ENCODE data around the gene MAPK10.
A peak's percentile ranks its signal among the peaks of the same experiment; 100 is the strongest.
"Not testable (repeated sequence)": the region's sequence is repeated elsewhere in the genome, so short reads cannot be mapped to it uniquely, and the experiment has no call there.

The MAPK10 gene

GRCh38 chr4:86043755-86044592 is 315.9 kb downstream of the MAPK10 start:
- peak; percentile 31 for FAIRE-seq

DNA sequence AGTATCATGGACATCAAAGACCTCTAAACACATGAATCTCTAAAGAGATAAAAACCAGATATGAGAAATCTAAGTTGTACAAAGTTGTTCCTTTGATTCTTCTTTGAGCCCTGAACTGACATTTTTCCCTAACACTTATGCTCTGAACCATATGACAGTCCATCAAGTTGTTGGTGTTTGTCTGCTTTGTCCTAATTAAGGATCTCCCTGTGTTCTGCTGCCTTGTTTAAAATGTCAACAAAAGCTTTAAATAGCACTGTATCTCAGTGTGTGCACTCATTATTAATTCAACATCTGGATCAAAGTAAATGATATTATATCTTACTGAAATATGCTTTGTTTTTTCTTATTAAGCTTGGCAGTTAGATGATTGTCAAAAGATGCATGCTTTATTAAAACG is 321.8 kb downstream of the MAPK10 start:
- DNase-seq (ENCODE audit: low spot score) (no peak), FAIRE-seq (no peak)

More at GRCh38 chr4:86043755-86044592, 315.9 kb downstream of the MAPK10 start:
- DNase-seq (ENCODE audit: low spot score), result peak; percentile 14

DNA sequence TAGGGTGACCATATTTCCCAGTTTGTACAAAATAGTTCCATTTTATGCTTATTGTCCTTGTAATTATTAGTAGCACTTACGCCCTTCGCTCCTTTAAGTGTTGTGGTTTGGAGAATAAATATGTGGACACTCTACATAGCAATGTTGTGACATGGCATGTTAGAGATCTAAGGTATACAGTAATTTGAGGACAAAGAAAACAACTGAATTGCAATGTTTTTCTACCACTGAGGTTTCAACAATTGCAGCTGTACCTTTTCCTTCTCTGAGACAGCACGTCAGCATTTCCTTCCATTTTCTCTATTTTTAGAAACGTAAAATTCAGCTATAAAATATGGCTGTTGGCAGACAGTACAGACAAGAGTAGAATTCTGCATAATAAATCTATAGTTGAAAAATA is 323.1 kb downstream of the MAPK10 start:
- FAIRE-seq (no peak), DNase-seq (ENCODE audit: low spot score) (no peak)

GRCh38 chr4:86035688-86036087 is 324.2 kb downstream of the MAPK10 start:
- FAIRE-seq (no peak), DNase-seq (ENCODE audit: low spot score) (no peak)

DNA sequence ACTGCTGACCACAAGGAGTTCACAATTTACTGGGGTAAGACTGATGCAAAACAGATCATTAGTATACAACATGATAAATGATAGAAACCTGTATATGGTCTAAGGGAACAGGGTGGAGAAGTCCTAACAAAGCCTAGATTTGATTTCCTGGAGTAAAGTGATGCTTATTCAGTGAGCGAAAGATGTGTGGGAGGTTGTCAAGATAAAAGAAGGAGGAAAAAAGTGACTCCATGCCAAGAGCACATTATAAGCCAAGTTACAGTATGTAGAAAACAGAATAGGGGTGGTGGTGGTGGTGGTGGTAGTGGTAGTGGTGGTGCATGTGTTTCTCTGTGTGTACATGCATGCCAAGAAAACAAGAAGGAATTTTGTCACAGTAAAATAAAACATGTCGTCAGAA is 325.2 kb downstream of the MAPK10 start:
- FAIRE-seq (no peak), DNase-seq (ENCODE audit: low spot score) (no peak)

DNA sequence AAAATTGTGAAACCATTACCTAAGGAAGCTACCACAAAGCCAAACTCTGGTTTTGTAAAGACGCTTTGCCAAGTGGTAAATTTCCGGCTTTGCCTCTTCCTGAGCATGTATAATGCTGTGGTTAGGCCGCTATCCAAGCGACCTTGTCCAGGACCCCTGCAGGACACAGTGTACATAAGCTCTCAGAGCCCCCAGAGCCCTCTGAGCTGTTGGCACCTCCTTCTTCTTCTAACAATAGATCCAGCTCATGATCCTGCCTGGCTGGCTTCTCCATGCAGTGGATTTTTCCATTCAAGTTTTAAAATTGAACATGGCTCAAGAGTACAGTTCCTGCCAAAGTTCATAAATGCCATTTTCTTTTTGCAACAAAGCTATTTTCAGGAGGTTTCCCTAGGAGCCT is 326.7 kb downstream of the MAPK10 start:
- DNase-seq (ENCODE audit: low spot score) (no peak), FAIRE-seq (no peak)

DNA sequence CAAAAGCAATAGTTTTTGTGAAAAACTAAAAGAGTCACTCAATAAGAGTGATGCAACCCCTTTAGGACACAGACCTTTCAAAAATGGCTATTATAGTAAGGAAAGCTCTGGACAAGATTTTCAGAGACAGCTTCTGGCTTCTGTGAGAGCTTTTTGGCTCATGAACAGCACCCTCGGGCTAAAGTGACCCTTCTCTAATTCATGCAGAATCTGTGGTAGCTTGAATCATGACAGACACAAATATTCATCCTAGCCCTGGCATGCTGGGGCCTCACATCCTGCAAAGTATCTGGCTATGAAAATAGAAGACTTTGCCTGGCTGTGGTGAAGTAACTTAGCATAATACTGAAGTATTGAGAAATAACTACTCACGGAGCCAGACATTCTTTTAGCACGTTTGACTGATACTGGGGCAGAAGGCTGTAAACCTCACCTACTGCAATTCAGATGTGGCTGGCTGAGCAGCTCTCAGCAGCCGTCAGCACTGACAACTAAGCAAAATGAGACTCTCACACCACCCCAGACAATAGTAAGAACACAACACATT is 327.3 kb downstream of the MAPK10 start:
- DNase-seq (ENCODE audit: low spot score) (no peak), FAIRE-seq (no peak)

DNA sequence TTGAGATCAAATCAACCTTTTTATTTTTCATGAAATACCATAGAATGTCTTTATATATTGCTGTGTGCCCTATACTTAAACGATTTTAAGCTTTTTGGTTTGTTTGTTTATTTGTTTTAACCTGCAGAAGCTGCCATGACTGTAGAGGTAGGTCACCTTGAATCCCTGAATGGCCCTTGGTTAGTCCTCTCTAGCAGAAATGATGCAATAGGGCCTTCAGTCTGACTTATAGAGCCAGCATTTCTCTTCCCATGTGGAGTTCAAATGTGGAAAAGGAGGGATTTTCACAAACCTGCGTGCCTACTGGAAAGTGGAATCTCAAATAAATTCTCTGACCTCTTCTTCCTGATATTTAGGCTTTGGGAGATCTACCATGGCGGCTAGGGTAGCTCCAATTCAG is 327.9 kb downstream of the MAPK10 start:
- no peak for FAIRE-seq
- no peak for DNase-seq (ENCODE audit: low spot score)

GRCh38 chr4:86026720-86027119 is 333.1 kb downstream of the MAPK10 start:
- no peak for DNase-seq (ENCODE audit: low spot score)
- FAIRE-seq, result no peak

- not testable (repeated sequence) for FAIRE-seq
Measured at GRCh38 chr4:86021671-86022070, 338.2 kb downstream of the MAPK10 start.

DNA sequence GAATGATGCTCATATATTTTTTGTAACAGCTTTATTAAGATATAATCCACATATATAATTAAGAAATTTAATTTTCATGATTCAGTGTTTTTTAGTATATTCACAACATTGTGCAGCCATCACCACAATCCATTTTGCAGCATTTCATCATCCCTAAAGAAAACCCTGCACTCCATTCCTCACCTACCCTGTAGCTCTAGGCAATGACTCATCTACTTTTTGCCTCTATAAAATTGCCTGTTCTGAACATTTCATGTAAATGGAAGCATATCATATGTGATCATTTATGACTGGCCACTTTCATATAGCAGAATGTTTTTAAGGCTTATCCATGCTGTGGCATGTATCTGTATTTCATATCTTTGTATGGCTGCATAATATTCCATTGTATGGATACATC is 339.9 kb downstream of the MAPK10 start:
- DNase-seq (ENCODE audit: low spot score), result no peak
- FAIRE-seq, result no peak

More at GRCh38 chr4:86021671-86022070, 338.2 kb downstream of the MAPK10 start:
- DNase-seq (ENCODE audit: low spot score), result not testable (repeated sequence)

GRCh38 chr4:86019362-86019761 is 340.5 kb downstream of the MAPK10 start:
- DNase-seq (ENCODE audit: low spot score), result no peak
- no peak for FAIRE-seq

DNA sequence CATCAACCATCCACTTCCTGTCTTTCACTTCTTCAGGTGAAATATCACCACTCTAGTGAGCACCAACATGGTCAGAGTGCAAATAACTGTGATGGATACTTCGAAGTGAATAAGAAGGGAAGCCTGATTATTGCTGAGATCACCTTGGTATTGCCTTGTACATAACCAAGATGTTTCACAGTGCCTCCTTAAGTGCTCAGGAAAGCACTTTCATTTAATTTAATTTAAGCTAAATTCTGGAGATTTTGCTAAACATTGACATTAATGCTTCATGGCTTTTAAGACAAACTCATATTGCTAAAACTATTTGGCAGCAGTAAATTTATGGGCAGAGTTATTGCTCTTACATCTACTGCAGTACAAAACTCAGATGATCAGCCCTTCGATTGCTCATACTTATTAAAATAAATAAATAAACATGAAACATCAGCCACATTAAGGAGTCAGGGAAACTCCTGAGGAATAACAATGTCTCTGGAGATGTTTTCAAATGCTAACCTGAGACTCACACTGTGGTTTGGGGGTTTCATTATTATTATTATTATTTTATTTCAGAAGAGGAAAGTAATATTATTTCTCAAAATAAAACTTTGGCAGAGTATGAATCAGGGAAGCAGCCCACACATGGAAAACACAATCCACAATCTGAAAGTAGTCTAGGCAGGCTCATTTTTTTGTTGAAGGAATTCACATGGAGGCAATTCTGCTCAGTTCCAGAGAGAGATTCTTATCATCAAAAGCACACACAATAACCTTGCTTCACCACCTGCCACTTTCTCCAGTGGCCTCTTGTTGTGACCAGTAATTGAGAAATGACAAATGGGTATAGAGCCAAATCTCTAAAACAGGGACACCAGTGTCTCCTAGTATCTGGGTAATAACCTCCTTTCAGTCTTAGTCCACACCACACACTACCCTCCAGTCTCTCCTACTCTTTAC is 344.2 kb downstream of the MAPK10 start:
- DNase-seq (ENCODE audit: low spot score), result no peak
- FAIRE-seq, result no peak

GRCh38 chr4:86014599-86014998 is 345.3 kb downstream of the MAPK10 start:
- FAIRE-seq, result no peak
- no peak for DNase-seq (ENCODE audit: low spot score)

DNA sequence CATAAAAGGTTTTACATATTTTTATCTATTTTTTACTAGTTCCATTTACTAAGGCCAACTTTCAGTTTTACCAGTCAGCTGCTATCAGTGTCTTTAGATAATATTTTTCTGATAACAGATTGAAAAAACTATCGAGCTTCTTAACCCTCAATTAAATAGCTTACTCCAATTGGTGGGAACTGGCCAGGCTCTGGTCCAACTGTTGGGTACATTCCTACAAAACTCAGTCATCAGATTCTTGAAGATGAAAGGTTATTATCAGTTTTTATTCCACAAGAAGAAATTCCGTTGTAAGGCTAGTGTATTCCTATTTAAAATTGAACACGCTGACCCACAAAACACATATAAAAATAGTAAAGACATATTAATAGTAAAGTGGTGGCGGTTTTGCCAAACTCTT is 346.2 kb downstream of the MAPK10 start:
- no peak for DNase-seq (ENCODE audit: low spot score)
- no peak for FAIRE-seq

DNA sequence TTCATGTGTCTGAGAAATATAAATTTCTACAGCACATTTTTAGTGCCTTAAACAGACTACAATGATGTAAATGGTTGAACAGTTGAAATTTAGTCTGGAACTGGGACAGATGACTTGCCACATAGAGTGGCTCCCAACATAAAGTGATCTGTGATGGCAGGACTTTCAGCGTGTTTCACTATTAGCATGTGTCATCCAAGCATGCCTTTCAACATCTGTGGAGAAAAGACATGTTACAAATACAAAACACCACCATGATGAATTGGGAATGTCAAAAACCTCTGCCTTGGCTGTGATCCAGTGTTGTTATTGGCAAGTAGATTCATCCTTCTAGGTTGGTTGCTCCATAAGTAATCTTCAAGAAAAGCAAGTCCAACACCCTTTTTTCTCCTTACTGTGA is 348.7 kb downstream of the MAPK10 start:
- FAIRE-seq, result no peak
- DNase-seq (ENCODE audit: low spot score), result no peak

GRCh38 chr4:86007042-86007441 is 352.8 kb downstream of the MAPK10 start:
- no peak for FAIRE-seq
- no peak for DNase-seq (ENCODE audit: low spot score)

DNA sequence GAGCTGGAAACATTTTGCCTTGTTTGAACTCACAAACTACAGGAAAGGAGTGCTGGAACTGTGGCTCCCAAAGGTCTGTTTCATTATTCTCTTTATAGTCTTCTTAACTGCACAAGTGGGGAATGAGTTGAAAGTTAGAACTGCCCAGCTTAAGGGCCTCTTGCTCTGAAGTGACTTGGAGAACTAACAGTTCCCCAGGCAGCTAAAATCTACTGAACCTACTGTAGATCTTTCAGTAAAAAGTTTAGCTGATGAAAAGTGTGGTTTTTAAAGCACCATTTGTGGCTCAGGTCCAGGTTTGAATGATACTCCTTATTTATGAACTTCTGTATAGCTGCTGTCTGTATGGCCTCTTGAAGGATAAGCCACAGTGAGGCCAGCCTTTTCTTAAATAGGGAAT is 353.8 kb downstream of the MAPK10 start:
- no peak for DNase-seq (ENCODE audit: low spot score)
- FAIRE-seq, result no peak

DNA sequence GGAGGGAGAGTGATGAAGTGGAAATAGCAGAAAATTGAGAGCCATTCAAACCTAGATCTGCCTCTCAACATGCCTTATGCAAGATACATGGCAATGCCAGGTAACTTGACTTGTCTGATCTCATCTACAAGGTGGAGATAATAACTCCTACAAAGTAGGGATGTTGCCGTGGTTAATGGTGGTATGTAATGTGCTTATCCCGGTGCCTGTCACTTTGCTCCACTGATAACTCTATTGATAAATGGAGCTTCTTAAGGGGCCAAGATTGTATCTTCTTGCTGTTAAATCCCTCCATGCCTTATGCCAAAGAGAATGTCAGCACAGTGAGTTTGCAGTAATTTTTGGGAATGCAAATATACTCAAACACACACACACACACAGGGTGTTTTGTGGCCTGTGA is 355.8 kb downstream of the MAPK10 start:
- FAIRE-seq, result no peak
- DNase-seq (ENCODE audit: low spot score), result no peak

DNA sequence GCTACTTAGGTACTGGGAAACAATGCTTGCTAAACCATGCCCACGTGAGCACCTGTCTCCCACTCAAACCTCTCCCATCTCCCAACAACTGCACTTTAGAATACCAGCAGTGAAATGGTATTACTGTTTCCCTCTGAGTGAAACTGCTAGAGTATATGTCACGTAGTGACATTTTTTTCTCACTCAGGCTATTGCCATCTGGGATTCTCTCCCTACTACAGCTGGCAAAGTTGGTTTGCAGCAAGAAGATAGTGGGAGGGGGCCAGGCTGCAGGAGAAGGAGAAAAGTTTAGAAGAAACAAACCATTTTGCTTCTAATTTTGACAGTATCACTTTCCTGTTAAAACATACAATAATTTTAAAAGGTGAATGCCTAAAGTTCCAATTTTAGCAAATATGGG is 358.3 kb downstream of the MAPK10 start:
- DNase-seq (ENCODE audit: low spot score), result no peak

GRCh38 chr4:85995361-85995760 is 364.5 kb downstream of the MAPK10 start:
- DNase-seq (ENCODE audit: low spot score) (no peak), FAIRE-seq (no peak)

More for the DNA sequence above, 358.3 kb downstream of the MAPK10 start:
- no peak for FAIRE-seq

GRCh38 chr4:85994576-85994975 is 365.3 kb downstream of the MAPK10 start:
- no peak for DNase-seq (ENCODE audit: low spot score)

More at GRCh38 chr4:85994576-85994975, 365.3 kb downstream of the MAPK10 start:
- no peak for FAIRE-seq

Measured in RCC 7860 (cell line).